Suprapubic skin (tissue), 4 donors: ENCODE results near the gene ANO8.

Experiments used
- POLR2A ChIP-seq, 2 donors: fragments of 450-650 bp; IDR thresholded peaks; one replicate each; pipeline ENCODE4 v1.6.1; 2017; ENCODE audit warnings: antibody characterized with exemption in 2 of 2, mild to moderate bottlenecking in 2 of 2, moderate library complexity in 2 of 2
- POLR2AphosphoS5 ChIP-seq, 3 donors: sonication (generic); formaldehyde crosslinking; IDR thresholded peaks; one replicate each; pipeline ENCODE4 v1.6.1; 2017; ENCODE audit warnings: antibody characterized with exemption in 3 of 3
- TF ChIP-seq, protein P1 (sequence below), 2 donors: fragments of 200-600 bp in 1 of 2; fragments of 450-650 bp in 1 of 2; sonication (generic) in 1 of 2; IDR thresholded peaks; one replicate each; pipeline ENCODE4 v1.5.1; 2016 to 2019; ENCODE audit warnings: antibody characterized with exemption in 2 of 2, mild to moderate bottlenecking in 1 of 2, moderate library complexity in 1 of 2

DNA sequence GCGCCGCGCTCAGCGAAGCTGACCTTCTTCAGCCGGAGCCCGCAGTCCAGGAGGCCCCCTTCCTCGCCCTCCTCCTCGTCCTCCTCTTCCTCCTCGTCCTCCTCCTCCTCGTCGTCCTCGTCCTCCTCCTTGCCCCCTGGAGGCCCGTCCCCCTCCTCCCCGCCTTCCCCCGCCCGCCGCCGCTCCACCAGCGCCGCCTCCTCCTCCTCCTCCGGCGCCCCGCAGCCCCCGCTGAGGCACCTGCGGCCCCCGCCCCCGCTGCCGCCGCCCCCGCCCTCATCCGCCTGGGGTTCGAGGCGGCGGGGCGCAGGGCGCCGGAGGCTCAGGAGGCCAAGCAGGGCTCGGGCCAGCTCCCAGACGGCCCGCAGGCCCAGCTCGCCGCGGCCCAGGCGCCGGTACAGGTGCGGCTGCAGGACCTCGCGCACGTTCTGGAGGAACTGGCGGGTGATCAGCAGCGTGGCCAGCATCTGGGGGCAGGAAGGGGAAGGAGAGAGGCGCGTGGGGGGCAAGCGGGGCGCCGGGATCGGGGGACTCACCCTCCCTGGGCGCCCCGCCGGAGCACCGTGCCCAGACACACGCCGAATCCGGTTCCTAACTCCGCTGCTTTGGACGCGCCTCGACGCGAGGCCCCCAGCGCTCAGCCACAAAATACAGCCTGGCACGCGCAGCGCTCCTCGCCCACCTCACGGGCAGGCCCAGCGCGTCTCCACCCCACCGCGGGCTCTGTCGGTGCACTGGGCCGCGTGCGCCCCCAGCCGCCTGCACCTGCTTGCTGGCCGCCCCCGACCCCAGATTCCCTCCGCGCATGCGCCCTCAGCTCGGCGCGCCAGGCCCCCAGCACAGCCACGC lies 5.9 kb downstream of the ANO8 start:
- TF ChIP-seq, protein P1, sequence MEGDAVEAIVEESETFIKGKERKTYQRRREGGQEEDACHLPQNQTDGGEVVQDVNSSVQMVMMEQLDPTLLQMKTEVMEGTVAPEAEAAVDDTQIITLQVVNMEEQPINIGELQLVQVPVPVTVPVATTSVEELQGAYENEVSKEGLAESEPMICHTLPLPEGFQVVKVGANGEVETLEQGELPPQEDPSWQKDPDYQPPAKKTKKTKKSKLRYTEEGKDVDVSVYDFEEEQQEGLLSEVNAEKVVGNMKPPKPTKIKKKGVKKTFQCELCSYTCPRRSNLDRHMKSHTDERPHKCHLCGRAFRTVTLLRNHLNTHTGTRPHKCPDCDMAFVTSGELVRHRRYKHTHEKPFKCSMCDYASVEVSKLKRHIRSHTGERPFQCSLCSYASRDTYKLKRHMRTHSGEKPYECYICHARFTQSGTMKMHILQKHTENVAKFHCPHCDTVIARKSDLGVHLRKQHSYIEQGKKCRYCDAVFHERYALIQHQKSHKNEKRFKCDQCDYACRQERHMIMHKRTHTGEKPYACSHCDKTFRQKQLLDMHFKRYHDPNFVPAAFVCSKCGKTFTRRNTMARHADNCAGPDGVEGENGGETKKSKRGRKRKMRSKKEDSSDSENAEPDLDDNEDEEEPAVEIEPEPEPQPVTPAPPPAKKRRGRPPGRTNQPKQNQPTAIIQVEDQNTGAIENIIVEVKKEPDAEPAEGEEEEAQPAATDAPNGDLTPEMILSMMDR (IDR thresholded peaks at IDR 0.05) = no peak
- no peak for TF ChIP-seq POLR2AphosphoS5 (IDR thresholded peaks at IDR 0.05)
- no peak for TF ChIP-seq POLR2A (IDR thresholded peaks at IDR 0.05)
